HepG2 (cell line): ENCODE results near the gene SDK1. TPM values are rescaled to one million over a fixed set of nuclear protein-coding genes. Genes with fewer than 3 reads are reported as not detected.

Experiments used
- ATAC-seq: fragments of 200-7000 bp; cut with Tn5 transposase; 3 replicates; pipeline ENCODE4 v1.9.1; 2020; ENCODE audit warnings: mild to moderate bottlenecking, moderate library complexity
- BruUV-seq: library from RNA; stranded (reverse); fragments of 400-500 nt; replicated peaks from 2 replicates; lab custom pipeline; 2021; lab: Mats Ljungman, UMichigan
- CTCF ChIA-PET: fragments of 300-600 bp; formaldehyde crosslinking; extraction: SDS; loops from one replicate; lab custom pipeline; 2021; ENCODE audit warnings: low total read pairs, inconsistent platforms, low intra/inter-chr PET ratio; lab: Yijun Ruan, JAX
- POLR2A ChIA-PET: fragments of 350-600 bp; sonication (Branson Sonifier 250); formaldehyde crosslinking; loops from one replicate; lab custom pipeline; 2020; ENCODE audit warnings: antibody characterized with exemption, inconsistent platforms; lab: Yijun Ruan, JAX
- DNase-seq: peaks from one replicate; pipeline ENCODE4 v3.0.0-alpha.2; 2015; ENCODE audit warnings: low spot score
- FAIRE-seq: peaks from 3 replicates; lab custom pipeline; 2011; peaks lifted over from hg19 to GRCh38; lab: Jason Lieb, UNC
- H2AFZ ChIP-seq: one replicate; pipeline ENCODE4 v1.6.1; 2011; ENCODE audit warnings: low read length, inconsistent platforms
- H3K27ac ChIP-seq: fragments of 300-600 bp; 3 replicates; pipeline ENCODE4 v1.8.0; 2011; ENCODE audit warnings: mixed run types, mild to moderate bottlenecking, mixed read lengths, low read length, inconsistent platforms; ENCODE audit not compliant: insufficient read depth; ENCODE audit errors: extremely low read length
- H3K27me3 ChIP-seq, 2 experiments: fragments of 200-600 bp in 1 of 2; 2 replicates in 1 of 2; 3 replicates in 1 of 2; pipeline versions ENCODE4 v1.6.0 to v1.8.0; 2011; ENCODE audit warnings: low read length in 2 of 2, mild to moderate bottlenecking in 2 of 2, moderate library complexity in 2 of 2, inconsistent platforms in 1 of 2; ENCODE audit not compliant: insufficient read depth in 2 of 2, control insufficient read depth in 1 of 2
- H3K36me3 ChIP-seq, 2 experiments: fragments of 200-600 bp in 1 of 2; replicated peaks in 1 of 2; 2 replicates in 1 of 2; 3 replicates in 1 of 2; pipeline versions ENCODE4 v1.5.1 to v1.8.0; 2011; ENCODE audit warnings: low read length in 2 of 2, inconsistent platforms in 1 of 2; ENCODE audit not compliant: insufficient read depth in 2 of 2, control insufficient read depth in 1 of 2
- H3K4me1 ChIP-seq: 2 replicates; pipeline ENCODE4 v1.5.1; 2012; ENCODE audit warnings: low read length, inconsistent platforms; ENCODE audit not compliant: insufficient read depth
- H3K4me2 ChIP-seq: 2 replicates; pipeline ENCODE4 v1.6.0; 2011; ENCODE audit warnings: low read depth, low read length, inconsistent platforms
- H3K4me3 ChIP-seq, 3 experiments: fragments of 200-600 bp in 1 of 3; sonication (generic), shearing (Covaris generic) in 1 of 3; replicated peaks in 1 of 3; 2 replicates each; pipeline ENCODE4 v1.5.1; 2011 to 2016; ENCODE audit warnings: low read length in 3 of 3, inconsistent platforms in 2 of 3, low read depth in 2 of 3, mild to moderate bottlenecking in 2 of 3, control low read depth in 1 of 3, mixed read lengths in 1 of 3; ENCODE audit not compliant: insufficient read depth in 1 of 3
- H3K79me2 ChIP-seq: one replicate; pipeline ENCODE4 v1.6.1; 2011; ENCODE audit warnings: low read length, inconsistent platforms; ENCODE audit not compliant: insufficient read depth
- H3K9ac ChIP-seq: 2 replicates; pipeline ENCODE4 v1.6.0; 2011; ENCODE audit warnings: mild to moderate bottlenecking, low read depth, low read length, inconsistent platforms; ENCODE audit not compliant: insufficient read depth
- H3K9me3 ChIP-seq: 2 replicates; pipeline ENCODE4 v1.5.1; 2012; ENCODE audit warnings: mild to moderate bottlenecking, low read length
- H4K20me1 ChIP-seq: 2 replicates; pipeline ENCODE4 v1.6.0; 2011; ENCODE audit warnings: inconsistent platforms, mild to moderate bottlenecking, low read length, moderate library complexity; ENCODE audit not compliant: insufficient read depth
- FOXP4 ChIP-seq: sonication (generic); formaldehyde crosslinking; IDR thresholded peaks from 2 replicates; pipeline ENCODE4 v1.4.0; 2020; ENCODE audit warnings: missing genetic modification reagents
- KIAA2018 ChIP-seq: sonication (generic); formaldehyde crosslinking; IDR thresholded peaks from 2 replicates; pipeline ENCODE4 v1.5.0; 2020; ENCODE audit warnings: mild to moderate bottlenecking, missing genetic modification reagents, borderline replicate concordance
- MATR3 ChIP-seq: sonication (generic); formaldehyde crosslinking; IDR thresholded peaks from 2 replicates; pipeline ENCODE4 v1.4.0; 2020; ENCODE audit warnings: missing genetic modification reagents
- SMYD3 ChIP-seq: sonication (generic); formaldehyde crosslinking; IDR thresholded peaks from 2 replicates; pipeline ENCODE4 v1.8.1; 2023; ENCODE audit warnings: mild to moderate bottlenecking, missing genetic modification reagents
- THAP11 ChIP-seq: IDR thresholded peaks from 2 replicates; pipeline ENCODE4 v1.6.1; 2016; ENCODE audit warnings: missing biosample characterization, missing genetic modification reagents
- ZBTB26 ChIP-seq: IDR thresholded peaks from 2 replicates; pipeline ENCODE4 v1.6.1; 2016; ENCODE audit warnings: missing compliant biosample characterization, missing genetic modification reagents, borderline replicate concordance
- ZBTB38 ChIP-seq: sonication (generic); formaldehyde crosslinking; IDR thresholded peaks from 2 replicates; pipeline ENCODE4 v1.5.1; 2020; ENCODE audit warnings: mild to moderate bottlenecking, missing genetic modification reagents
- ZMYM2 ChIP-seq: sonication (generic); formaldehyde crosslinking; IDR thresholded peaks from 2 replicates; pipeline ENCODE4 v1.8.0; 2022; ENCODE audit warnings: mild to moderate bottlenecking, missing genetic modification reagents
- ZNF282 ChIP-seq: fragments of 450-650 bp; IDR thresholded peaks from 2 replicates; pipeline ENCODE4 v1.6.1; 2018; ENCODE audit not compliant: partially characterized antibody
- ZNF367 ChIP-seq: sonication (generic); formaldehyde crosslinking; IDR thresholded peaks from 2 replicates; pipeline ENCODE4 v1.4.0; 2020; ENCODE audit warnings: missing genetic modification reagents, borderline replicate concordance
- ZNF652 ChIP-seq: IDR thresholded peaks from 2 replicates; pipeline ENCODE4 v1.6.1; 2016; ENCODE audit warnings: low read depth, borderline replicate concordance
- WGBS: methylation state at CpG from one replicate; pipeline ENCODE4 v1.1.6; 2017; ENCODE audit warnings: low lambda C conversion rate; 5-methylcytosine and 5-hydroxymethylcytosine counted together
- in situ Hi-C: cut with HindIII; loops from 2 replicates; pipeline ENCODE4 v1.10.0; 2017; ENCODE audit warnings: low pct_unique_long_range_greater_than_20kb; ENCODE audit not compliant: extremely low pct_ligation_motif_present
- intact Hi-C: fragments of 100-400 bp; cut with micrococcal nuclease; formaldehyde crosslinking; loops from one replicate; pipeline ENCODE4 v1.10.0; 2022; ENCODE audit not compliant: unreplicated experiment
- polyA plus RNA-seq, 8 experiments: library from polyadenylated mRNA; depleted of rRNA in 3 of 8; stranded (reverse) in 7 of 8; unstranded in 1 of 8; fragments of >200 nt; fragmentation: Illumina TruSeq in 4 of 8; extraction: Trizol in 4 of 8; gene quantifications; 2 replicates each; pipeline versions ENCODE4 v1.2.1 to v1.2.3, GENCODE V29; 2011 to 2016; ENCODE audit warnings: low read depth in 4 of 8, missing spikeins in 1 of 8, mixed read lengths in 1 of 8; ENCODE audit not compliant: insufficient read depth in 1 of 8
- total RNA-seq, 5 experiments: library from RNA; depleted of rRNA; stranded (reverse); fragments of >200 nt; fragmentation: Illumina TruSeq; extraction: Trizol; gene quantifications; 2 replicates each; pipeline ENCODE4 v1.2.3, GENCODE V29; 2016; ENCODE audit warnings: low read depth in 1 of 5

Gene SDK1
- total and polyA plus RNA-seq, 2 of the 13 experiments (the other 11 are each of a cell fraction or from before 2014, with no cell fraction given), result 0.35 to 2.4 TPM

GRCh38 chr7:4093035-4093434 is 792.0 kb downstream of the SDK1 start (continued):
- TF ChIP-seq KIAA2018 (CRISPR knock-in tag) (no peak), MATR3 (CRISPR knock-in tag) (no peak)
- TF ChIP-seq, all 625 proteins: peak for 0

- FAIRE-seq (no peak), DNase-seq (no peak), ATAC-seq (no peak)
- BruUV-seq, result no TSS peak
- no peak overlapping the region for H2AFZ ChIP-seq
- H3K27ac ChIP-seq, result no peak overlapping the region
- H3K4me1 ChIP-seq, result no peaks in the 10 kb centered on the region
- H3K4me3 ChIP-seq, result no peak overlapping the region
- POLR2A ChIA-PET, result no interaction called here
- CTCF ChIA-PET, result no interaction called here
- no peak overlapping the region for H3K4me2 ChIP-seq
- peaks cover 11% of the 10 kb centered on the region; the same call in 1 of the 2 replicates for H3K9me3 ChIP-seq
- WGBS, result 89% methylated on average over 20 of the region's 21 CpGs
- no peak overlapping the region for H3K9ac ChIP-seq
- H3K36me3 ChIP-seq, result no peaks in the 10 kb centered on the region
- no peaks in the 10 kb centered on the region for H3K27me3 ChIP-seq
- no peaks in the 10 kb centered on the region for H4K20me1 ChIP-seq
- in situ Hi-C loops (no loop called here), intact Hi-C loops (no loop called here)
- no peaks in the 10 kb centered on the region for H3K79me2 ChIP-seq
- TF ChIP-seq THAP11 (CRISPR knock-in tag) (no peak), ZNF367 (no peak), ZNF652 (CRISPR knock-in tag) (no peak), ZBTB38 (CRISPR knock-in tag) (no peak), ZBTB26 (CRISPR knock-in tag) (no peak), ZNF282 (no peak), FOXP4 (no peak), ZMYM2 (CRISPR knock-in tag) (no peak), SMYD3 (CRISPR knock-in tag) (no peak)
Observed at GRCh38 chr7:4093483-4093882, 792.4 kb downstream of the SDK1 start.
